MM.1S (cell line): ENCODE data around the gene TTLL11.

ENCODE experiments used
- EZH2 ChIP-seq: fragments of 300-600 bp; sonication (generic); optimal IDR thresholded peaks from 2 replicates; pipeline ENCODE3; 2017; ENCODE audit warnings: low read depth, mild to moderate bottlenecking, antibody characterized with exemption, low read length, mixed read lengths
- EZH2phosphoT487 ChIP-seq: fragments of 300-600 bp; sonication (generic); IDR thresholded peaks from 2 replicates; pipeline ENCODE4 v1.6.1; 2018; ENCODE audit warnings: antibody characterized with exemption, low read length
- TF ChIP-seq, protein P1 (sequence below): fragments of 300-600 bp; sonication (generic); IDR thresholded peaks from 2 replicates; pipeline ENCODE4 v1.5.1; 2016; ENCODE audit warnings: antibody characterized with exemption, low read length, mixed read lengths

GRCh38 chr9:122125158-122125508, 32.0 kb upstream of the TTLL11 start:
- TF ChIP-seq, protein P1, sequence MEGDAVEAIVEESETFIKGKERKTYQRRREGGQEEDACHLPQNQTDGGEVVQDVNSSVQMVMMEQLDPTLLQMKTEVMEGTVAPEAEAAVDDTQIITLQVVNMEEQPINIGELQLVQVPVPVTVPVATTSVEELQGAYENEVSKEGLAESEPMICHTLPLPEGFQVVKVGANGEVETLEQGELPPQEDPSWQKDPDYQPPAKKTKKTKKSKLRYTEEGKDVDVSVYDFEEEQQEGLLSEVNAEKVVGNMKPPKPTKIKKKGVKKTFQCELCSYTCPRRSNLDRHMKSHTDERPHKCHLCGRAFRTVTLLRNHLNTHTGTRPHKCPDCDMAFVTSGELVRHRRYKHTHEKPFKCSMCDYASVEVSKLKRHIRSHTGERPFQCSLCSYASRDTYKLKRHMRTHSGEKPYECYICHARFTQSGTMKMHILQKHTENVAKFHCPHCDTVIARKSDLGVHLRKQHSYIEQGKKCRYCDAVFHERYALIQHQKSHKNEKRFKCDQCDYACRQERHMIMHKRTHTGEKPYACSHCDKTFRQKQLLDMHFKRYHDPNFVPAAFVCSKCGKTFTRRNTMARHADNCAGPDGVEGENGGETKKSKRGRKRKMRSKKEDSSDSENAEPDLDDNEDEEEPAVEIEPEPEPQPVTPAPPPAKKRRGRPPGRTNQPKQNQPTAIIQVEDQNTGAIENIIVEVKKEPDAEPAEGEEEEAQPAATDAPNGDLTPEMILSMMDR, result peak; percentile 96
- TF ChIP-seq EZH2 (no peak), EZH2phosphoT487 (no peak)
